ENCODE data around the gene SYP.

DNA sequence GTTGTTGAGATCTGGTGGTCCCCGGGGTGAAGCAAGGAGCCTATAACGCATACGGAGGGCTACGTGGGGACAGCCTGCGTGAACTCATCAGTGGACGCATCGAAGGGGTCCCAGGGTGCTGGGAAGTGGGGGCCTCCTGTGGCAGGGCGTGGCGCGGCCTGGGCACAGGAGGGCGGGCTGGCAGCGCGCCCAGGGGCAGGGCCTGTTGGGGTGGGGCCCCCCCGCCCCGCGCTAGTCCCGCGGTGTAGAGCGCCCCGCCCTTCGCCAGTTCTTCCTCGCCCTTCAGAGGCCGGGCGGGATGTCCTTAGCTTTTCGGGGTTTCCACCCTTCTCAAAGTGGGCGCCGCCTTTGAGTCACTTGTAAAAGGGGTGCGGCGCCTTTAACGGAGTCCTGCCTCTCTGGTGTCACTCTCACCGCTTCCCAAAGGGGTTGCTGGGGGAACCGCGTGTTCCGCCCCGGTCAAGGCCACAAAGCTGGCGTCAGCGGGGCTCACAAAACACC is 27.7 kb downstream of the SYP start:
- TF ChIP-seq CTCF (IDR thresholded peaks at IDR 0.05) (no peak), ZFX (IDR thresholded peaks at IDR 0.05; ENCODE audit: borderline replicate concordance) (no peak)
